ENCODE results near the gene ANK2.
"Not testable (repeated sequence)": the region's sequence is repeated elsewhere in the genome, so short reads cannot be mapped to it uniquely, and the experiment has no call there.

ANK2 gene

DNA sequence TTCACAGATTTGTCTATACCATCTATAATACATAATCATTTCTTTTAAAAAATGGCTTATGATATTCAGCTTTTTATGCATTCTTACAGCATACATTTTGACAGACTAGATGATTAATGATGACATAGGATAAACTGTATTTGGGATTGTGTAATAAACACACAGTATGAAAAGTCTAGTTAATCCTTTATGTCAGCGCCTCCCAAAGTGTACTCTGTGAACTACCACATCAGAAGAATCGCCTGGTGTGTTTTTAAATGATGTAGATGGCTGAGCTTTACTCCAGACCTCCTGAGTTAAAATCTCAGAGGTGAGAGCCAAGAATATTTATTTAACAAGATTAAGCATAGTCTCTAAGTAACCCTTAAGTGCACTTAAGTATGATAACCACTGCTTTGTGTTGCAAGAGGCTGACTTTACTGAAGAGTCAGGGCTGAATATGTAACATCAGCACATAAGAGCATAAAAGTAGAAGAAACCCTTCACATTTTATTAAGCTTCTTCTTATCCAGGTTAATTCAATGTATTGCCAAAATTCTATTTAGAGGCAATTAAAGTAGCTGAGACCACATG is 104.2 kb downstream of the ANK2 start:
- DNase-seq (ENCODE audit: low read depth), result no peak

DNA sequence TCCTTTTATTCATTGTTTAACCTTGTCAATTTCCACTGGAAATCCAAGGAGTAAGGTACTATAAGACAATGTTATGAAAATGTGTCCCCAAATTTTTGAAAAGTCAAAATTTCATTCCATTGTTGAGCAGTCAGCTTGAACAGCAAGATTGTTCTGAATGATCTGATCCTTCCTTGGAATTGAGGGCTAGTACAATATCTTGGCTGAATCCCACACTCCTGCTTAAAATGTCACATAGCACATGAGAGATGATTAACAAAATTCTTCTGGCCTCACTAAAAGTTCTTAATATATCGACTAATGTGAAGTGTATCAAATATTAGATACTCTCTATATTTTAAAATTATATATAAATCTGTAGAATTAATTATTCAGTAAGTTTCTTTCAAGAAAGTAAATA is 104.8 kb downstream of the ANK2 start:
- DNase-seq (ENCODE audit: low read depth), result no peak

DNA sequence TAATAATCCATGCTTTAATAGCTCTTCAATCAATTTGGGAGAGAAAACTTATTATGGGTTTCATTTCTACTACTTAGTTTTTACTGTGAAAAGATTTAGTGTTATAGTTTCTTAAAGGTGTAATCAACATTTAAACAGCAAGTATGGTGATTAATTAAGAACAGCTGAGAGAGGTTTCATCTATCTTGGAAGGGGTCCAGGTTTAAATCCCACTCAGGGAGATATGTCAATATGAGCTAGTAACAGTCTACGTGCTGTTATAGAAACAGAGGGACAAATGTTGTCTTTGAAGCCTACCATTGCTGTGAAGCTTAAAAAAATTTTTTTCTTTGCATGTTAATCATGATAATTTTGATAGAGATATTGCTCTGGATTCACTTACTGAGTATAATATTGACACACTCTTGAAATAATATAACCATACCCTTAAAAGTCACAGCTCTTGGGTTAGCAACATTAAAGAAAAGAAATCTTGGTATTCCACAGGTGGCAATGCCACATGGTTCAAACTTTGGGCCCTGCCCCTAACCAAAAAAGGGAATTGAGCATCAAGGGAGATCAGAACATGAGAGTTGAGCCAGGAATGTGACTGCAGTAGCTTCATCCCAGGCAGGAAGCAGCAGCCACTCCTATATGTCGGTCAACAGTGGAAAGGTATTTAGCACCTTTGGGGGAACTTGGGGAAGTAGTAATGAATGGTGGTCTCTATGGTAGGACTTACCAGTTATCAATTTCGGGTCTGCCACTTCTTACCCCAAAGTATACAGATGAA is 107.8 kb downstream of the ANK2 start:
- no peak for DNase-seq (ENCODE audit: low read depth)

DNA sequence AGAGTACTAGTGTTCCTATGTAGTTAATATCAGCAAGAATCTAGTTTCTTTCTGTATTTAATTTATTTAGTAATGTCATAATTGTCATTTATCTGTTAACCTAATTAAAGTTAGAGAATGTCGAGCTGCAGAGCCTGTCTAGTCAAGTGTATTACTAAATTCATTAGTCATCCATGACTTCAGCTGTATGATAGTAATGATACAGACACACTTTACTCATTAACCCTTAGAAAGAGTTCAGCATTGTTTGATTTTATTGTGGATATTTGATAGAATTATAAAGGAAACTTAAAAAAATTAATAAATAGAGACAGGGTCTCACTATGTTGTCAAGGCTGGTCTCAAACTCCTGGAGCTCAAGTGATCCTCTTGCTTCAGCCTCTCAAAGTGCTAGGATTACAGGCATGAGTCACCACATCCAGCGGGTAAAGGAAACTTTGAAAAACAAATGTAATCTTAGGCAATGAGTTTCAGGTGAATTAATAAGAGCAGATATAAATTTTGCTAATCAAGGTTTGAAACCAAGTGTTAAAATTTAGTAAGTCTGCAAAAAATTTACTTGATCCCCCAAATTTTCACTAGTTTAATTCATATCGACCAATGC is 110.6 kb downstream of the ANK2 start:
- DNase-seq (ENCODE audit: low read depth), result no peak

DNA sequence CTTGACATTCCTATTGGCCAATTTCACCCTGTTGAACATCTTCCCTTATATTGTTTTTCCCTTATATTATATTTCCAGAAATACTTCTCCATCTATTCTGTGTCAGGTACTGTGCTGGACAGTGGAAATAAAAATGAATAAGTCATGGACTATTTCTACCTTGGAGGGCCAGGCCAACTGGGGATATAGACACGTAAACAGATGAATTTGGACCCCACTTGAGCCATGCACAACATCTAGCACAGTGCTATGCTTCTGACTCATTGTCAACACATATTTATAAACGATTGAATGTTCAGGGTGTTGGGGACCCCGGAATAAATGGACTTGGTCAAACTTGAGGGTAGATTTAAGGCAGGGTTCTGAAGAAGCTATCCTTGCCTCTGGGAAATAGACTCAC is 111.1 kb downstream of the ANK2 start:
- no peak for DNase-seq (ENCODE audit: low read depth)

DNA sequence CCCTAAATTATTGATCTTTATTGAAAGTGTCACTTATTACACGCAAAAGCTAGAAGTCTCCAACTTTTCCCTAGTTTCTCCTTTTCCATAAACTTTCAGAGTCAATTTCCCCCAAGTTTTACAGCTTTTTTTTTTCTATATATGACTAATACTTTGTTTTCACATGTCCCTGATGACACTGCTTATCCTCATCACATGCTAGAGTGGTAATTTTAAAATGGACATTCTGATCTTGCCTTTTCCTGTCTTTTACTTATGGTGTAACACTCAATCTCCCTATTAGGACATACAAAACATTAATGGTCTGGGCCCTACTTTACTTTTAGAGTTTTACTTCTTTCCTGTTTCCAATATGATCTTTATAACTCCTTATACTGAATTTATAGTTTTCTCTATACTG is 112.6 kb downstream of the ANK2 start:
- DNase-seq (ENCODE audit: low read depth), result no peak

DNA sequence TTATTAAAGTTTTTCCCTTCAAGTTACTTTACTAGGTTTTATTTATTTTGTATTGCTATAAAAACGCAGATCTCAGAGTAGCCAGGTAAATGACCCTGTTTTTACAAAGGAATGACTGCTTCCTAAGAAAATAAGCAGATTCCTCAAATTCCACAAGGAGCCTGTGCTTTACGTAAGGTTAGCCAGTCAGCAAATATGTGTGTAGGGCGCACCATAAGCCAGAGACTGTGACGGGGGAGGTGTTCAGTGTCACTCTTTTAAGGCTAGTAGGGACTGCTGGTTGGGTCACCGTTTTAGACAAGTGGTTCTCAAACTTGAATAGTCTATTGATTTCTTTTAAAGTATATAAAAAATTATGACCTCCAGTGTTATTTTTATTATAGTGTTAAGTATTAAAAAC is 119.9 kb downstream of the ANK2 start:
- no peak for DNase-seq (ENCODE audit: low read depth)

DNA sequence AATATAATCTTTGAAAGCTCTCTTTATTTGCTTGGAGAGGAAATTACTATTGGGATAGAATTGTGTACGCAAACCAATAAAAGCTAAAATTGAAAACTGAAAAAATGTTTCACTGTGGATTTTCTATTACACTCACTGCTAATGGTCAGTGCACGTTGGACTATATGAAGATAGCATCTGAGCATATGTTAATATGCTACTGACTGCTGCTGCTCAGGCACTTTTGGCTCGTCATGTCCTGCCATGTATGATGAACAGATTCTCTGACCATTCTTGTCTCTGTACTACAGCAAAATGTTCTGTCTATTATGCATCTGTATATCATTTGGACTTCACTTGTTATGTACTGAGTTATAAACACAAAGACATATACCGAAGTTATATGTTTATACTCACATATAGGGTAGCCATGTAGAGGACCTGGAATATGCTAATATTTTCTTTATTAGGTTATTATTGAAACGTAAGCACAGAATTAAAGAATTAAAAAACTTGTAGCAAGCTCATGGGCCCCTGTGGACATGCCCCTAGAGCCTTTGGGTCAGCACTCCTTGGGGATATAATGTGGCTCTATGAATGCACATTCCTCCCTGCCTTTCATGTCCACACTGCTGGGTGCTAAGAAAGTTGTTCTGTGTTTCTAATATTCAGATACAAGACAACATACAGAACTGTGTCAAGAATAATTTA is 120.8 kb downstream of the ANK2 start:
- no peak for DNase-seq (ENCODE audit: low read depth)

DNA sequence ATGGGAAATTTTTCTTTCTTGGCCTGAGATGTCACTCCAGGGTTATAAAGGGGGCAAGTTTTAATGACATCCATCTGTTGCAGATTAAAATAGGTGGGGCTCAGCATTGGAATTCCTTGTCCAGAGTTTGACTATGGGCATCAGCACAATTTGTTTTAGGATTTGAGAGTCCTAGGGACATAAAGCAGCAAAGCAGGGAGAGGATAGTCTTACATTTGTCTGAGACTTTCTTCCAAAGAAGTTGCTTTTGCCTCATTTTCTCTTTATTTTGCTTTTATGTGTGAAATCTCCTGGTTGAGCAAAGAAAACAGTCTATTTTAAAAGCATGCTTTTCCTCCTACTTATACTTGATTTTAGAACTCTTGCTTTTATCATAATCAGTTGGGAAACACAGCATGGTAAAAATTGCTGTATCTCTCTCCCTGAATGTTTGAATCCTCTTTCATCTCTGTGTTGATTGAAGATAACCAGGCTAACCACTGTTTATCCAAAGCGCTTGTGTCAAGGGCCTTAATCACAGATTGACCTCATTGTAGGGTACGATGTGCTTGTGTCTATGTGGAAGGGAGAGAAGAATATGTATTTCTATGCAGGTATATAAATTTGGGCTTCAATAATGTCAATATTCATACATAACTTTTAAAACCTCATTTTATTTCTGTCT is 121.5 kb downstream of the ANK2 start:
- no peak for DNase-seq (ENCODE audit: low read depth)

DNA sequence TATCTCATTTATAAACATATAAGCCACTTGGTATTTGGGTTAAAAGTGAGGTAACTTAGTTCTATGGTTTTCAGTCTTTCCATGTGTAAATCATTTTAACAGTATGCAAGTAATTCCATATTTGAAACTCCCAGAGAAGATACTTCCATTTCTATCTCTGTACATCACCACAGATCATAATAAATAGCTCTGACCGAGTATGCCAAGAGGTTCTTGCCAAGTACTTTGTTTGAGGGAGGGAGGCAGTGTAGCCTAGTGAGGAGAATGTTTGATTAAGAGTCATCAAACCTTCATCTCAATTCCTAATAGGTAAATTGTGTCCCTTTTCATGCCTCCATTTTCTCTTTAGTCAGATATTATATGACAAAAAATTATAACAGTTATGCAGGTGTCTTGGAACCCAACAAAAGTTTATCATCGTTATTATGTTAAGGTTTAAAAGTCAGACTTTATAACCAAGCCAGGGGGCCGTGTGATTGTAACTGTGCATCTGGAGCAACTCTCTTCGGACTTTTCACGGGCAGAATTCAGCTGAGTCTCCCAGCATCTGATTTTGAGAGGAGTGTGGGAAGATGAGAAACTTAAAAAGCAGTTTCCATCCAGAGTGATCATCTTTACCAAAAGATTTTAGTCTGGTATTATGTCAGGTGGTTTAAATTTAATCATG is 123.8 kb downstream of the ANK2 start:
- DNase-seq (ENCODE audit: low read depth), result no peak

DNA sequence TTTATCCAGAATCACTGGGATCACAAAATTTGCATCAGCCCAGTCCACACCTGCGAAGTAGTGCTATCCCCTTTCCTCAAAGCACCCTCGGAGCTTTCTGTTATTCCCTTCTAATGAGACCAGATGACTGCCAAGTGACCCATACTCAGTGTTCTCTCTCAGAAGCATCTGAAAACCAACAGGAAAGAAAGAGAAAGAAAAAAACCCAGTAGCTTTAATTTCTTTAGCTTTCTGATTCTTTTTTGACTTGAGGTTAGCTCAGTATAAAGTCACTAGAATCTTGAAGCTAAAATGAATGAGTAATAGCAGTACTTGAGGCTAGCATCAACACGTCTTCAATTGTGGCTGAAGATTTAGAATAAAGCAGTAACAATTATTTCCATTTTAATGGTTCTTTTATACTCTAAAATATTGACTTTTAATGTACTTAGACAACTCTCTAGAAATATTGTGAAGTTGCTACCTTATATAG is 124.4 kb downstream of the ANK2 start:
- no peak for DNase-seq (ENCODE audit: low read depth)

DNA sequence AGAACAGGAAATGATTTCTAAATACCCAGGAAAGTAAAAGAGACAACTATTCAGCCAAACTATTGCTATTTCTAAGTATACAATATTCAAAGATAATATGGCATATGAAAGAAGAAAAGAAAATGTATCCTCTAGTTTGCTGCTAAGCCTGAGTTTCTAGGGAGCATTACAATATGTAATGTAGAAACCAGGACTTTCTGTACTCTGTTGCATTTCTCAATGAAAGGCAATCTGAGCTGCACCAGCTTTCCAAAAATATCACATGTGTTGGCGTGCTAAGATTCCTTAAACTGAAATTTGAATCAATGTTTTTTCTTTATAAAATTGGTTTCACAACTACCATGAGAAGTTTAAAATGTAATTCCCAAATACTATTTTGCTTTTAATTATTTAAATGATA is 129.6 kb downstream of the ANK2 start:
- DNase-seq (ENCODE audit: low read depth), result no peak

DNA sequence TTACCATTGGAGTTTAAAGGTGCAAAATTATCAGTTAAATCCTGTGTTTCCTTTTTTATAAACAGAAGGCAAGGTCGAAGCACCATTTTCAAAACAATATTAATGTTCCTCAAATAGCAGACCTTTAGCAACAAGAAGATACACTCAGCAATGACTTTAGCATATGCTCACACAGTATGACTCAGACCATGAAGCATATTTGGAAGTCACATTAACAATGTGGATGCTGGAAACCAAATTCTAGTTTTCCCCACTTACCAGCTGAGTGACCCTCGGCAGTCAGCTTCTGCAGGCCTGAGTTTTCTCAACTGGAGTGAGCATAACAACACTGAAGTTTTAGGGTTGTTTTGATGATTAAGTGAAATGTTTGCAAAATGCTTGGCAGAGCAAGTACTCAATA is 130.5 kb downstream of the ANK2 start:
- DNase-seq (ENCODE audit: low read depth), result no peak

DNA sequence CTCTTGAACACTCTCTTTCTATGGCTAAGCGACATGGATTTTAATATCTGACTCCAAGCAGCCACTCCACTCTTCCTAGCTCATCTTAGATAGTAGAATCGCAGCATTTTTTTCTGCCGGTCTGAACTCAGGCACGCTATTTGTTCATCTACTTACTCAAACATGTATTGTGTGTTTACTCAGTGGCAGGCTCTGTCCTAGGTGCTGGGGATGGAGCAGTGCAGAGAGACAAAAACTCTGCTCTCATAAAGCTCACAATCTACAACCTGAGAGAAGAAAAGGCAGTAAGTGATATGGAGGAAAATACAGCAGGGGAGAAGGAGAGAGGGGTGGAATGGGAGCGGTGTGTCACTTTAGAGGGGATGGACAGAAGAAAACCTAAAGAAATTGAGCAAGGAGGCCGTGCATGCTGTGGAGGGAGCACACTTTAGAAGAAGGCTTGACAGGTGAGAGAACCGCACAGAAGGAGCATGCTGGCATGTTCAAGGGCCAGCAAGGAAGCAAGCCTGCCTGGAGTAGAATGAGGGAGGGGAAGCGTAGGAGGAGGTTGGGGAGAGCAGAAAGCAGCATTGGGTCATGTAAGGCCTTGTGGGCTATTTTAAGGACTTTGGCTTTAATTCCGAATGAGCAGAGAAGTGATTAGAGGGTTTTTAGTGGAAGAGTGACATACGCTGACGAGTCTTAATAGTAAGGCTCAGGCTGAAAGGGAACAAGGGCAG is 132.0 kb downstream of the ANK2 start:
- DNase-seq (ENCODE audit: low read depth), result no peak

DNA sequence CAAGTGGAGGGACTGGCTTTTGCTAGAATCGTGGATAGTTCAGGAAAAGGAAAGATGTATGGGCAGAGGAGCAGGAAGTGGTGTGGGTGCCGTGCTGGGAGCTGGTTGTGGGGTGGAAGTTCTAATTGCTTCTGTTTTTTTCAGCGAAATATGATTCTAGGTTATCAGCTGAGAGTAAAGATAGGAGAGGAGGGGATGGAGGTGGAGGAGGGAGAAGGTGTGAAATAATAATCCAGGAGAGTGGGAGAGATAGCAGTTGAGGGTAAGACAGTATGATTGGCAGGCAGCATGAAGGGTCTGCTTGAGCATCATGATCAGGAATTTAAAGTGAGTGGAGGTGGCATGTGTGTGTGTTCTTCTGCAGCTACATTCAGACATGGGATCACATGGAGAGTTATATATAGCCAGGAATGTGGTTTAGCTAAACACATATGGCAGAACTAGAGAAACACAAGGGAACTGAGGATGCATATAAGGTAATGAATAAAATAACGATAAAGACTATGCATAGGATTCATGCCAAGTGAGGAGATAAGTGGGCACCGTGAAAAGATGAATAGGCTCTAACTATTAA is 133.7 kb downstream of the ANK2 start:
- DNase-seq (ENCODE audit: low read depth), result no peak

DNA sequence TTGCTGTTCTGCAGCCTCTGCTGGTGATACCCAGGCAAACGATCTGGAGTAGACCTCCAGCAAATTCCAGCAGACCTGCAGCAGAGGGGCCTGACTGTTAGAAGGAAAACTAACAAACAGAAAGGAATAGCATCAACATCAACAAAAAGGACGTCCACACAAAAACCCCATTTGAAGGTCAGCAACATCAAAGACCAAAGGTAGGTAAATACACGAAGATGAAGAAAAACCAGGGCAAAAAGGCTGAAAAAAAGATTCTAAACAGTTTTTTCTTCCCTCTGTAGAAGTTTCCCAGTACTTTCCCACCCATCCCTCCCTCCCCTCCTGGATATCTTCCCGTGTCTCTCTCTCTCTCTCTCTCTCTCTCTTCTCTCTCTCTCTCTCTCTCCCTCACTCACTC is 136.8 kb downstream of the ANK2 start:
- not testable (repeated sequence) for DNase-seq (ENCODE audit: low read depth)

DNA sequence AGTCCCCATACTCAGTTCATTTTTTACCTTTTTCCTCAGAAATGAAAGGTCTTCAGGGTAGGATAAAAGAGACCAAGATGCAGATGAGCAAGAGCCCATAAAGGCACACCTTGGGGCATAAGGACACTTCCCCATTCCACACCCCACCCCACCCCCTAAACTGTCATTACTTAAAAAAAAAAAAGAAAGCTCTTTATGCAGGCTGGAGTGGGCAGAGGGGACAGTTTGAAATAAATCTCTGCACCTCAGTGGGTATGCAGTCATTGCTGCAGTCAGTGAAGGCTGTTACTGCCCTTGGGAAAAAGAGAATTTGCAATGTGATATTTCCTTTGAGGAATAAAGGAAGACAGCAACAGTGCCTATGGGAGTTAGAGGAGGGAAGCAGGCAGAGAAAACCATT is 137.5 kb downstream of the ANK2 start:
- DNase-seq (ENCODE audit: low read depth), result no peak

DNA sequence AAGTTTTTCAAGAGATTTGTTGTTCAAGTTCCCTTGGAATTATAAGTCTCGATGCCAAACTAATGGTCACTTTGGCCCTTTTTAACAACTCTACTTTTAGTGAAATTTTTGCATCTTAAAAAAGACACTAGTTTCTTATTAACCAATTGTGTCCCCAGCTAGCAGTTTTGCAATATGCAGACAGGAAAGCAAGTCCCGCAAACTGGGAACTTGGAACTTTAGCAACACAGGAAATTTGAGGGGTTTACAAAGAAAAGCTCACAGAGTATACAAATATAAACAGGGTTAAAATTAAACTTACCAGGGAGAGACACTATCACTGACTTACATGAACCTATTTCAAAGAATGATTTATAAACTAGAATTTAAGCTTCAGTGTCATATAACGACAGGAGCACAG is 137.9 kb downstream of the ANK2 start:
- DNase-seq (ENCODE audit: low read depth), result no peak

DNA sequence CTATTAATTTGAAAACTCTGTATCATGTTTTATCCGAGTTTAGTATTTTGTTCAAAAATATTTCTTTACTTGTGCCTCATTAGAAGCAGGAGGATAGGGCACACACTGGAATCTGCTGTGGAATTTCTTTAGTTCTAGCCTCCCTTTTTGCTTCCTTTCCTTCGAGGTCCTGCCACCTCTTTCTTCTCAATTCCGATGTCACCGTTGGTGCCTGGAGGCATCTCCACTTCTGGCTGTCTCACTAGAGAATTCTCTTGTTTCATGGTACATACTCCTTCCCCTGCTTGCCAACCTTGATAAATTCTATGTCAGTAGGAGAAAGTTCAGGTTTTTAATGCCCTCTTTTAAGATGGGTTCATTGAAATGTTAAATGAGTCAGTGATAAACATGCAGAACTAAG is 140.1 kb downstream of the ANK2 start:
- DNase-seq (ENCODE audit: low read depth), result no peak

DNA sequence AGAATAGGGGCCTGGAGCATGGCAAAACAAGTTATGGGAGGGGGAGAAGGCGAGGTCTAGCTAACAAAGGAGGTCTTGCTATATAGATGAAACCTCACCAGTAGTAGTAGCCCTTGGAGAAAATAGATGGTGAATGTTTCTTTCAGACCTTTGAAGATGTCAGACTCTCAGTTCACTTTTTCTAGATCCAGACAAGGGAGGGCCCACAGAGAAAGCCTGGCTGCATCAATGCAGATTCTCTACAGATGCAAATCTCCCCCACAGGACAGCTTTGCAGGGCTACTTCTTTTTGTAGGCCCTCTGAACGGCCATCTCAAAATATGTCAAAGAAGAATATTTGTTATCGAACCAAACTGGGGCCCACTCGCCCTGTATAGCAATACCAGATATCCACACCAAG is 159.7 kb downstream of the ANK2 start:
- DNase-seq (ENCODE audit: low read depth), result no peak
